ENCODE results near the gene C3orf49. TPM values are rescaled to one million over a fixed set of nuclear protein-coding genes. Genes with fewer than 3 reads are reported as not detected.
A peak's percentile ranks its signal among the peaks of the same experiment; 100 is the strongest.

Gene C3orf49
- total RNA-seq, 1 experiment from 2014 or later = not detected

DNA sequence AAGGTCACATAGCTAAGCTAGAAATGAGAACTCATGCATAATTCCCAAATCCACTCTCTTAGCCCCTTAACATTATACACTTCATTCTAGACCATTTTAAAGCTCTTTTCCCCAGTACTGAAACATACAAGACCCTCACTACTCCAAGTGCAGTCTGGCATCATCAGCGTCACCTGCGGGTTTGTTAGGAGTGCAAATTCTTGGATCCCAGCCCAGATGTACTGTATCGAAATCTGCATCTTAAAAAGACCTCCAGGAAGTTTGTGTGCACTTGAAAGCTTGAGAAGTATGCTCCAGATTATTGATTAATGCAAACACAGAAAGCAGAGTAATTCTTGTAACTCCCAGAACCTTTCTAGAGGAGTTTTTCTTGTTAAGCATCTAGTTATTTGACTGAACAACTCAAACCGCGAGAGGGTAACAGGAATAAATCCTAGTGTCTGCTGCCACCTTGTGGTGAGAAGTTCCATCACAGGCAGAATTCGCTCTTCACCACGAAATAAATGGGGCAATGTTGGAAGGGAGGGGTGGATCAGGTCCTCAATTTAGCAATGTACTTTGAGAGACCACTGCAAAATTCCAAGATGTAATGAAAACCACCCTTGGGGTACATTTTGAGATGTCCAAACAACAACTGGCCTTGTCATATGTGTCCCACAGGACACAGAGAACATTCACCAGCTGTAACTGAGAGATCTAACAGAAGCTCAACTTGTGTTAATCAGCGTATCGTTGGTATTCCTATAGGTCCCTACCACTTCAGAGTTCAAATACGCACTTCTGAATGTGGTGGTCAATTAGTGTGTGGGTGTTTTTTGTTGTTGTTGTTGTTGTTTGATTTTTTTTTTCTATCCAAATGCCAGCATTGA, 583 bp upstream of the C3orf49 start:
- ChIA-PET RAD21 (ENCODE audit: low non-redundant PET in 1 of 2, low total read pairs in 2 of 2, uncharacterized antibody in 2 of 2, unreplicated experiment in 2 of 2) (no interaction called here), CTCF (interaction anchor here (2.2 kb wide), 1 partner anchor 468 kb away, joined by 28 read pairs; no protein-coding TSS in a partner anchor), POLR2A (no interaction called here)
- Histone ChIP-seq H3K27ac (ENCODE audit: low read depth, low read length) (no peak overlapping the region), H2AFZ (ENCODE audit: low read depth, low read length, poor library complexity, severe bottlenecking) (no peak overlapping the region), H3K4me1 (ENCODE audit: control insufficient read depth in 1 of 2, insufficient read depth in 2 of 2, low read length in 2 of 2) (no peaks in the 10 kb centered on the region), H3K9me3 (ENCODE audit: control insufficient read depth in 1 of 2, insufficient read depth in 1 of 2, low read depth in 1 of 2, low read length in 2 of 2) (no peaks in the 10 kb centered on the region), H3K9ac (ENCODE audit: low read length) (no peak overlapping the region), H3K4me3 (replicated peaks in 1 of 2; ENCODE audit: low read depth in 1 of 2, low read length in 2 of 2) (no peak overlapping the region), H3K27me3 (ENCODE audit: insufficient read depth, low read length) (no peaks in the 10 kb centered on the region), H3K9me2 (ENCODE audit: insufficient read depth) (no peaks in the 10 kb centered on the region), H3K4me2 (ENCODE audit: low read length) (no peak overlapping the region), H4K20me1 (ENCODE audit: insufficient read depth) (no peaks in the 10 kb centered on the region), H3K36me3 (ENCODE audit: control insufficient read depth in 1 of 2, insufficient read depth in 2 of 2, low read length in 2 of 2) (no peaks in the 10 kb centered on the region), H3K79me2 (ENCODE audit: insufficient read depth, low read length) (no peaks in the 10 kb centered on the region)
- intact Hi-C loops (cut with micrococcal nuclease) = loop anchor here (1.0 to 10.0 kb wide), 5 partner anchors 156 to 1196 kb away; no protein-coding TSS in a partner anchor
- ATAC-seq = peak; percentile 75
- no TSS peak for BruUV-seq (replicated peaks)
- TF ChIP-seq CEBPB (IDR thresholded peaks at IDR 0.05; ENCODE audit: low read depth) (no peak), RAD21 (IDR thresholded peaks at IDR 0.05; ENCODE audit: low read depth) (peak; percentile 77)
- TF ChIP-seq, protein P1, sequence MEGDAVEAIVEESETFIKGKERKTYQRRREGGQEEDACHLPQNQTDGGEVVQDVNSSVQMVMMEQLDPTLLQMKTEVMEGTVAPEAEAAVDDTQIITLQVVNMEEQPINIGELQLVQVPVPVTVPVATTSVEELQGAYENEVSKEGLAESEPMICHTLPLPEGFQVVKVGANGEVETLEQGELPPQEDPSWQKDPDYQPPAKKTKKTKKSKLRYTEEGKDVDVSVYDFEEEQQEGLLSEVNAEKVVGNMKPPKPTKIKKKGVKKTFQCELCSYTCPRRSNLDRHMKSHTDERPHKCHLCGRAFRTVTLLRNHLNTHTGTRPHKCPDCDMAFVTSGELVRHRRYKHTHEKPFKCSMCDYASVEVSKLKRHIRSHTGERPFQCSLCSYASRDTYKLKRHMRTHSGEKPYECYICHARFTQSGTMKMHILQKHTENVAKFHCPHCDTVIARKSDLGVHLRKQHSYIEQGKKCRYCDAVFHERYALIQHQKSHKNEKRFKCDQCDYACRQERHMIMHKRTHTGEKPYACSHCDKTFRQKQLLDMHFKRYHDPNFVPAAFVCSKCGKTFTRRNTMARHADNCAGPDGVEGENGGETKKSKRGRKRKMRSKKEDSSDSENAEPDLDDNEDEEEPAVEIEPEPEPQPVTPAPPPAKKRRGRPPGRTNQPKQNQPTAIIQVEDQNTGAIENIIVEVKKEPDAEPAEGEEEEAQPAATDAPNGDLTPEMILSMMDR (IDR thresholded peaks at IDR 0.05 in 2 of 3, conservative IDR thresholded peaks at IDR 0.05 in 1 of 3; ENCODE audit: borderline replicate concordance in 1 of 3, insufficient read depth in 1 of 3, low read depth in 2 of 3, low read length in 2 of 3) = peak; percentile 54 to 93 (median 64); a peak in 5 of 6 replicates
- DNase-seq (ENCODE audit: low read depth, low spot score) = peak; percentile 28

DNA sequence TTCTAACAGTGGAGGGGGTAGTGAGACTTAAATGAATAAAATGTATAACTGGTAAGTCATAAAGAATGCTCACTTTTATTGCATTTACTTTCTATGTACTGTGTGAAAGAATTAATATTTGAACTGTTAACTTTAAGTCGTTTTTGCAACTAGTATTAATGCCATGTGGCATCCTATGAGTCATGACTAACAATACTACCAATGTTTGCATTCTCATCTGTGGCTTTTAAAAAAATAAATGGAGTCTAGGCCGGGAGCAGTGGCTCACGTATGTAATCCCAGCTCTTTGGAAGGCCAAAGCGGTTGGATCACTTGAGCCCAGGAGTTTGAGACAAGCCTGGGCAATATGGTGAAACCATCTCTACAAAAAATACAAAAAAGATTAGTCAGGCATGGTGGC, 5.2 kb downstream of the C3orf49 start:
- H2AFZ ChIP-seq (ENCODE audit: low read depth, low read length, poor library complexity, severe bottlenecking) = no peak overlapping the region
- BruUV-seq (replicated peaks) = no TSS peak
- no peak for TF ChIP-seq YY1 (IDR thresholded peaks at IDR 0.05; ENCODE audit: extremely low read depth, insufficient replicate concordance, low read depth, low read length)
- TF ChIP-seq EZH2phosphoT487 (IDR thresholded peaks at IDR 0.05; ENCODE audit: borderline replicate concordance) = no peak
- no peak for TF ChIP-seq FOSL1 (IDR thresholded peaks at IDR 0.05; ENCODE audit: low read depth)
- TF ChIP-seq SIN3A (IDR thresholded peaks at IDR 0.05; ENCODE audit: low read depth) = no peak
- TF ChIP-seq, protein P2, sequence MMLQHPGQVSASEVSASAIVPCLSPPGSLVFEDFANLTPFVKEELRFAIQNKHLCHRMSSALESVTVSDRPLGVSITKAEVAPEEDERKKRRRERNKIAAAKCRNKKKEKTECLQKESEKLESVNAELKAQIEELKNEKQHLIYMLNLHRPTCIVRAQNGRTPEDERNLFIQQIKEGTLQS (IDR thresholded peaks at IDR 0.05) = no peak
- TF ChIP-seq SP1 (IDR thresholded peaks at IDR 0.05; ENCODE audit: low read depth) = no peak
- no peak for TF ChIP-seq EGR1 (IDR thresholded peaks at IDR 0.05; ENCODE audit: low read depth)
- TF ChIP-seq TCF7L2 (IDR thresholded peaks at IDR 0.05; ENCODE audit: borderline replicate concordance, extremely low read depth, insufficient read depth, insufficient read length) = no peak
- TF ChIP-seq, protein P3, sequence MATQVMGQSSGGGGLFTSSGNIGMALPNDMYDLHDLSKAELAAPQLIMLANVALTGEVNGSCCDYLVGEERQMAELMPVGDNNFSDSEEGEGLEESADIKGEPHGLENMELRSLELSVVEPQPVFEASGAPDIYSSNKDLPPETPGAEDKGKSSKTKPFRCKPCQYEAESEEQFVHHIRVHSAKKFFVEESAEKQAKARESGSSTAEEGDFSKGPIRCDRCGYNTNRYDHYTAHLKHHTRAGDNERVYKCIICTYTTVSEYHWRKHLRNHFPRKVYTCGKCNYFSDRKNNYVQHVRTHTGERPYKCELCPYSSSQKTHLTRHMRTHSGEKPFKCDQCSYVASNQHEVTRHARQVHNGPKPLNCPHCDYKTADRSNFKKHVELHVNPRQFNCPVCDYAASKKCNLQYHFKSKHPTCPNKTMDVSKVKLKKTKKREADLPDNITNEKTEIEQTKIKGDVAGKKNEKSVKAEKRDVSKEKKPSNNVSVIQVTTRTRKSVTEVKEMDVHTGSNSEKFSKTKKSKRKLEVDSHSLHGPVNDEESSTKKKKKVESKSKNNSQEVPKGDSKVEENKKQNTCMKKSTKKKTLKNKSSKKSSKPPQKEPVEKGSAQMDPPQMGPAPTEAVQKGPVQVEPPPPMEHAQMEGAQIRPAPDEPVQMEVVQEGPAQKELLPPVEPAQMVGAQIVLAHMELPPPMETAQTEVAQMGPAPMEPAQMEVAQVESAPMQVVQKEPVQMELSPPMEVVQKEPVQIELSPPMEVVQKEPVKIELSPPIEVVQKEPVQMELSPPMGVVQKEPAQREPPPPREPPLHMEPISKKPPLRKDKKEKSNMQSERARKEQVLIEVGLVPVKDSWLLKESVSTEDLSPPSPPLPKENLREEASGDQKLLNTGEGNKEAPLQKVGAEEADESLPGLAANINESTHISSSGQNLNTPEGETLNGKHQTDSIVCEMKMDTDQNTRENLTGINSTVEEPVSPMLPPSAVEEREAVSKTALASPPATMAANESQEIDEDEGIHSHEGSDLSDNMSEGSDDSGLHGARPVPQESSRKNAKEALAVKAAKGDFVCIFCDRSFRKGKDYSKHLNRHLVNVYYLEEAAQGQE (IDR thresholded peaks at IDR 0.05; ENCODE audit: low read depth) = no peak
- no peak for TF ChIP-seq CBX3 (IDR thresholded peaks at IDR 0.05; ENCODE audit: low read depth)

More for the DNA sequence above, 5.2 kb downstream of the C3orf49 start:
- no peaks in the 10 kb centered on the region for H3K9me2 ChIP-seq (ENCODE audit: insufficient read depth)
- H3K4me3 ChIP-seq (replicated peaks in 1 of 2; ENCODE audit: low read depth in 1 of 2, low read length in 2 of 2) = no peak overlapping the region
- H3K27me3 ChIP-seq (ENCODE audit: insufficient read depth, low read length) = no peaks in the 10 kb centered on the region
- no peak for ATAC-seq
- intact Hi-C loops (cut with micrococcal nuclease) = no loop called here
- H3K27ac ChIP-seq (ENCODE audit: low read depth, low read length) = no peak overlapping the region
- no peaks in the 10 kb centered on the region for H3K4me1 ChIP-seq (ENCODE audit: control insufficient read depth in 1 of 2, insufficient read depth in 2 of 2, low read length in 2 of 2)
- ChIA-PET POLR2A (no interaction called here), CTCF (no interaction called here), RAD21 (ENCODE audit: low non-redundant PET in 1 of 2, low total read pairs in 2 of 2, uncharacterized antibody in 2 of 2, unreplicated experiment in 2 of 2) (no interaction called here)
- H3K9me3 ChIP-seq (ENCODE audit: control insufficient read depth in 1 of 2, insufficient read depth in 1 of 2, low read depth in 1 of 2, low read length in 2 of 2) = no peaks in the 10 kb centered on the region
- no peaks in the 10 kb centered on the region for H4K20me1 ChIP-seq (ENCODE audit: insufficient read depth)
- no peaks in the 10 kb centered on the region for H3K79me2 ChIP-seq (ENCODE audit: insufficient read depth, low read length)
- no peak overlapping the region for H3K9ac ChIP-seq (ENCODE audit: low read length)
- H3K4me2 ChIP-seq (ENCODE audit: low read length) = no peak overlapping the region
- H3K36me3 ChIP-seq (ENCODE audit: control insufficient read depth in 1 of 2, insufficient read depth in 2 of 2, low read length in 2 of 2) = no peaks in the 10 kb centered on the region; a peak in 1 of 4 replicates
- DNase-seq (ENCODE audit: low read depth, low spot score) = no peak
